Mucosa of descending colon (tissue), 3 donors: Measurements from ENCODE around the gene TK1. TPM values are rescaled to one million over a fixed set of nuclear protein-coding genes. Genes with fewer than 3 reads are reported as not detected.
"Not testable (repeated sequence)": the region's sequence is repeated elsewhere in the genome, so short reads cannot be mapped to it uniquely, and the experiment has no call there.

Source experiments
- ATAC-seq: fragments of 200-7000 bp; cut with Tn5 transposase; one replicate; pipeline ENCODE4 v1.9.1; 2020; ENCODE audit warnings: mild to moderate bottlenecking, moderate library complexity
- DNase-seq, 3 donors: peaks; one replicate each; pipeline ENCODE4 v3.0.0-alpha.2; 2020
- H3K36me3 ChIP-seq: fragments of 200-600 bp; one replicate; pipeline ENCODE4 v1.8.0; 2021; ENCODE audit warnings: low read depth, mild to moderate bottlenecking
- H3K4me1 ChIP-seq: fragments of 200-600 bp; one replicate; pipeline ENCODE4 v1.8.0; 2021; ENCODE audit warnings: low read depth, mild to moderate bottlenecking
- H3K4me3 ChIP-seq: fragments of 200-600 bp; one replicate; pipeline ENCODE4 v1.8.0; 2021; ENCODE audit warnings: mild to moderate bottlenecking
- H3K9me3 ChIP-seq: fragments of 200-600 bp; one replicate; pipeline ENCODE4 v1.8.0; 2021; ENCODE audit warnings: mild to moderate bottlenecking
- intact Hi-C, 2 donors: fragments of 100-400 bp; cut with DNase I in 1 of 2; cut with micrococcal nuclease in 1 of 2; formaldehyde crosslinking; loops; one replicate each; pipeline versions ENCODE4 v1.11.0 to v1.11.1; 2022; cut with DNase I, micrococcal nuclease
- total RNA-seq, 3 donors: library from RNA; stranded (reverse); fragmentation: NEBNext Ultra II Directional in 2 of 3; extraction: Animal tissue kit (Norgen Biotek cat#: 25700) in 2 of 3; gene quantifications; one replicate each; pipeline versions ENCODE4 v1.2.1 to v1.2.4, GENCODE V29; 2021 to 2023
- TF ChIP-seq, protein P1 (sequence below): fragments of 200-600 bp; IDR thresholded peaks from one replicate; pipeline ENCODE4 v1.8.0; 2022; ENCODE audit warnings: antibody characterized with exemption, mild to moderate bottlenecking
- donor health status: DM: no; HTN: no; CAD: no; lungs with moderate emphysema.
- donor health status: DM: no; HTN: no; CAD: no.
- donor health status: DM: no; HTN: yes; CAD: no.

Gene TK1
- total RNA-seq, 3 donors from 2014 or later = 8.9 to 46.5 (median 10.2) TPM

DNA sequence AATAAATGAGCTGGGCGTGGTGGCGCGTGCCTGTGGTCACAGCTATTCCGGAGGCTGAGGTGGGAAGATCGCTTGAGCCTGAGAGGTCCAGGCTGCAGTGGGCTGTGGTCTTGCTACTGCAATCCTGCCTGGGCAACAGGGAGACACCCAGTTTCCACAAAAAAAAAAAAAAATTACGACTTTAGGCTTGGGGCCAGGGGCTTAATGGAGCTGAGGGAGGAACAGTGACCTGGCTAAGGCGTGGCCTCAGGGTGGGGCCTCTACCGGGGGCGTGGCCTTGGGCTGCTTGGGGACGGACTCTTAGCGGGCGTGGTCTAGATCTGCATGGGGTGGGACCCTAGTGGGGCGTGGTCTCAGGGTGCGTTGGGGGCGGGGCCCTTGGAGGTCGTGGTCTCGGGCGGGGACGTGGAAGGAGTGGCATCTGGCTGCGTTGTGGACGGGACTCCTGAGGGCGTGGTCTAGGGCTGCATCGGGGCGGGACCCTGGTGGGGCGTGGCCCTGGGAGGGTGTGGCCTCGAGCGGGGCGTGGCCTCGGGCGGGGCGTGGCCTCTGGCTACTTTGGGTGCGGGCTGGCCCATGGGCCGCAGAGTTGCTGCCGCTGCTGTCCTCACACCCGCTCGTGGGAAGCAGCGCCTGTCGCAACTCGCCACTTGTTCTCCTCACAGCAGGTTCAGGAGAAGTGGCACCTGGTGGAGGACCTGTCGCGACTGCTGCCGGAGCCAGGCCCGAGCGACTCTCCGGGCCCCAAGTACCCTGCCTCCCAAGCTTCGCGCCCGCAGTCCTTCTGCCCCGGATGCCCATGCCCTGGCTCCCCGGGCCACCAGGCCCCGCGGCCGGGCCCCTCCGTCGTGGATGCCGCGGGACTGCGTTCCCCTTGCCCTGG lies 46.4 kb downstream of the TK1 start:
- ATAC-seq = peak; percentile 82
- H3K9me3 ChIP-seq = no peaks in the 10 kb centered on the region
- peaks cover 52% of the 10 kb centered on the region for H3K4me1 ChIP-seq
- DNase-seq = peak; percentile 98 to 99 (median 98)
- no peaks in the 10 kb centered on the region for H3K36me3 ChIP-seq
- H3K4me3 ChIP-seq = no peak overlapping the region
- TF ChIP-seq, protein P1, sequence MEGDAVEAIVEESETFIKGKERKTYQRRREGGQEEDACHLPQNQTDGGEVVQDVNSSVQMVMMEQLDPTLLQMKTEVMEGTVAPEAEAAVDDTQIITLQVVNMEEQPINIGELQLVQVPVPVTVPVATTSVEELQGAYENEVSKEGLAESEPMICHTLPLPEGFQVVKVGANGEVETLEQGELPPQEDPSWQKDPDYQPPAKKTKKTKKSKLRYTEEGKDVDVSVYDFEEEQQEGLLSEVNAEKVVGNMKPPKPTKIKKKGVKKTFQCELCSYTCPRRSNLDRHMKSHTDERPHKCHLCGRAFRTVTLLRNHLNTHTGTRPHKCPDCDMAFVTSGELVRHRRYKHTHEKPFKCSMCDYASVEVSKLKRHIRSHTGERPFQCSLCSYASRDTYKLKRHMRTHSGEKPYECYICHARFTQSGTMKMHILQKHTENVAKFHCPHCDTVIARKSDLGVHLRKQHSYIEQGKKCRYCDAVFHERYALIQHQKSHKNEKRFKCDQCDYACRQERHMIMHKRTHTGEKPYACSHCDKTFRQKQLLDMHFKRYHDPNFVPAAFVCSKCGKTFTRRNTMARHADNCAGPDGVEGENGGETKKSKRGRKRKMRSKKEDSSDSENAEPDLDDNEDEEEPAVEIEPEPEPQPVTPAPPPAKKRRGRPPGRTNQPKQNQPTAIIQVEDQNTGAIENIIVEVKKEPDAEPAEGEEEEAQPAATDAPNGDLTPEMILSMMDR = no peak
- intact Hi-C loops = no loop called here

- H3K36me3 ChIP-seq, ATAC-seq, intact Hi-C loops, H3K9me3 ChIP-seq, H3K4me3 ChIP-seq, DNase-seq: not testable (repeated sequence)
- H3K4me1 ChIP-seq = peaks cover 46% of the 10 kb centered on the region
These were observed 47.0 kb downstream of the TK1 start for GRCh38 chr17:78139861-78140168.

DNA sequence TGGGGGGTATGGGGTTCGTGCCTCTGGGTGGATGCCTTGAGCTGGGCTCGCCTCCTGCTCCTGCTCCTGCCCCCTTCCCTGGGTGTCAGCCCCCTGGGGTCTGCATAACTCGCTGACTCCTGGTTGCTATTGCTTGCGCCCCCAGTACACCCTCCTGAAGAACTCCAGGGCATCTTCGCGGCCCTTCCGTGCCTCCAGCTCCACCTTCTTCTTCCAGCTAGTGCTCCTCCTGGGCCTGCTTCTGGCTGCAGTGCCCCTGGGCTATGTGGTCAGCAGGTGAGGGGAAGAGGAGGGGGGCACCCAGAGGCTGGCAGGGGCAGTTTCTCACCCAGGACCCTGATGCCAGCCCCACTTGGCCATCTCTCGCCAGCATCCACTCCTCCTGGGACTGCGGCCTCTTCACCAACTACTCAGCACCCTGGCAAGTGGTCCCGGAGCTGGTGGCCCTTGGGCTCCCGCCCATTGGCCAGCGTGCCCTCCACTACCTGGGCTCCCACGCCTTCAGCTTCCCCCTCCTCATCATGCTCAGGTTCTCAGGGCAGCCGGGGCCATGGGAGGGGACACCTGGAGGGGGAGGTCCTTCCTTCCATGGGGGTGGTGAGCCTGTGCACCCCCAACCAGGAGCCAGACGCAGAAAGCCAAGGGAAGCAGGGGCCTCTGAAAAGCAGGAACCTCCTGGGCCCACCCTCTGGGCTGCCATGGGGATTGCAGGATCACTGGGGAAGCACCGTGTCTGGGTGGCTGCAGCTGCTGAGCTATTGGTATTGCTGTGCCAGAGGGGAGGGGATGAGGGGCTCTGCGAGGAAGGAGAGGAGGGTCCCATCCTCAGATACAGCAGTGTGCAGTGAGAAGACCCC lies 48.4 kb downstream of the TK1 start:
- no peak for ATAC-seq
- DNase-seq = no peak
- intact Hi-C loops = no loop called here

GRCh38 chr17:78137392-78138203 lies 49.3 kb downstream of the TK1 start:
- no peaks in the 10 kb centered on the region for H3K36me3 ChIP-seq
- no peaks in the 10 kb centered on the region for H3K9me3 ChIP-seq
- ATAC-seq = no peak
- H3K4me1 ChIP-seq = peaks cover 43% of the 10 kb centered on the region
- H3K4me3 ChIP-seq = no peak overlapping the region
- TF ChIP-seq, protein P1 = no peak
- intact Hi-C loops = no loop called here
- peak in 2 of 3 donors; percentile 60 to 76 for DNase-seq

More for the DNA sequence above, 48.4 kb downstream of the TK1 start:
- Histone ChIP-seq H3K9me3 (no peaks in the 10 kb centered on the region), H3K4me3 (no peak overlapping the region), H3K36me3 (no peaks in the 10 kb centered on the region), H3K4me1 (peaks cover 36% of the 10 kb centered on the region)
- TF ChIP-seq, protein P1 = no peak

DNA sequence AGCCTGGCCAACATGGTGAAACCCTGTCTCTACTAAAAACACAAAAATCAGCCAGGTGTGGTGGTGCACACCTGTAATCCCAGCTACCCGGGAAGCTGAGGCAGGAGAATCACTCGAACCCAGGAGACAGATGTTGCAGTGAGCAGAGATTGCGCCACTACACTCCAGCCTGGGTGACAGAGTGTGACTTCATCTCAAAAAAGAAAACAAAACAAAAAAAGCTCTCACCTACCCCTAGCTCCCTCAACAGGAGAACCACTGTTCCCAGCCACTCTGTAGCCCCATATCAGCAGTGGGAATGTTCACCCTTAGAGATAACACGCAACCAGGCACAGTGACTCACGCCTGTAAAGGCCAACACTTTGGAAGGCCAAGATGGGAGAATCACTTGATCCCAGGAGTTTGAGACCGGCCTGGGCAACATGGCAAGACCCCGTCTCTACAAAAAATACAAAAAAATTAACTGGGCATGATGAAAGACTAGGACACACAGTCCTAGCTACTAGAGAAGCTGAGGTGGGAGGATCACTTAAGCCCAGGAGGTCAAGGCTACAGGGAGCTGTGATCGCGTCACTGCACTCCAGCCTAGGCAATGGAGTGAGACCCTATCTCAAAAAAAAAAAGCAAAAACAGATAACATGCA lies 50.9 kb downstream of the TK1 start:
- DNase-seq = no peak
- intact Hi-C loops = no loop called here
- Histone ChIP-seq H3K4me1 (peaks cover 42% of the 10 kb centered on the region), H3K9me3 (no peaks in the 10 kb centered on the region), H3K4me3 (no peak overlapping the region), H3K36me3 (no peaks in the 10 kb centered on the region)
- ATAC-seq = no peak
- TF ChIP-seq, protein P1 = no peak
